GM12874 (cell line): ENCODE data around the gene PDCD11.

Experiments used
- CTCF ChIP-seq: IDR thresholded peaks from 2 replicates; pipeline ENCODE4 v1.5.1; 2011; ENCODE audit warnings: low read depth, mild to moderate bottlenecking, control low read depth, low read length, moderate library complexity; ENCODE audit not compliant: insufficient read depth

Gene PDCD11

GRCh38 chr10:103480521-103480920, 84.1 kb downstream of the PDCD11 start:
- no peak for TF ChIP-seq CTCF

- peak; percentile 69 for TF ChIP-seq CTCF
These were observed 85.6 kb downstream of the PDCD11 start for GRCh38 chr10:103481974-103482531.

- TF ChIP-seq CTCF: no peak
These were observed 90.9 kb downstream of the PDCD11 start for GRCh38 chr10:103487410-103487708.

- TF ChIP-seq CTCF: no peak
These were observed 94.5 kb downstream of the PDCD11 start for GRCh38 chr10:103490986-103491314.

- TF ChIP-seq CTCF: no peak
These were observed 95.4 kb downstream of the PDCD11 start for GRCh38 chr10:103491729-103492364.

- no peak for TF ChIP-seq CTCF
These were observed 96.3 kb downstream of the PDCD11 start for GRCh38 chr10:103492655-103493261.

GRCh38 chr10:103493362-103493915, 97.0 kb downstream of the PDCD11 start, which contains the start of gene NEURL1:
TSS of gene NEURL1 (plus strand) at chr10:103493705. CDS start at chr10:103494388, 683 bp downstream.
- TF ChIP-seq CTCF: no peak
